Measurements from ENCODE around the gene MPZL3.

- no peak for TF ChIP-seq CTCF (IDR thresholded peaks at IDR 0.05; ENCODE audit: low read depth, low read length)
- TF ChIP-seq EZH2phosphoT487 (IDR thresholded peaks at IDR 0.05; ENCODE audit: low read depth), result no peak
Observed at GRCh38 chr11:118222437-118222836, 29.7 kb downstream of the MPZL3 start.

All from OCI-LY3 (cell line).